Cardiac fibroblast (primary cell): ENCODE results near the gene E2F6.

Experiments
- DNase-seq, 2 donors: peaks; one replicate each; pipeline versions ENCODE4 v3.0.0 to v3.0.0-alpha.2; 2010; ENCODE audit warnings: low read depth in 2 of 2
- H3K4me3 ChIP-seq, 2 donors: replicated peaks in 1 of 2; 1 replicate in 1 of 2; 2 replicates in 1 of 2; pipeline ENCODE4 v1.5.1; 2011; ENCODE audit warnings: low read depth in 2 of 2, low read length in 2 of 2, mild to moderate bottlenecking in 2 of 2, moderate library complexity in 1 of 2
- CTCF ChIP-seq: IDR thresholded peaks from one replicate; pipeline ENCODE4 v1.5.1; 2011; ENCODE audit warnings: low read depth, mild to moderate bottlenecking, low read length, inconsistent platforms

E2F6 gene

GRCh38 chr2:11419781-11420180 lies 46.2 kb downstream of the E2F6 start:
- peak; percentile 29 to 31 for DNase-seq
- H3K4me3 ChIP-seq: no peak overlapping the region
- TF ChIP-seq CTCF: no peak

- H3K4me3 ChIP-seq: no peak overlapping the region
- peak in 1 of 2 donors; percentile 32 for DNase-seq
- TF ChIP-seq CTCF: peak; percentile 53
These were observed 47.9 kb downstream of the E2F6 start for GRCh38 chr2:11417946-11418585.

DNA sequence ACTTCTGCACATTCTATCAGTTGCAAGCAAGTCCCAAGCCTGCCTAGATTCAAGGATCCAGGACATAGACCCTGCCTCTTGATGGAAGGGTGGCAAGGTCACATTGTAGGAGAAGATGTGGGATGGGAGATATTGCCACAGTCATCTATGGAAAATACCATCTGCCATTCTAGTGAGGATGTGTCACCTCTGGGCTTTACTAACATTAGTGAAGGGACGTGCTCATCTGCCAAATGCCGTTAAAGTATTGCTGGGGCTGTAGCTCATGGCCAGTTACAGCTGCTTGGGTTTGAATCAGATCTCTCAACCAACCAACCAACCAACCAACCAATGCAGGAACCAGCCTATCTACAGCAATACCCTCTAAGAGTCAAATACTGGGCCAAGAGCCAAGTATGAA lies 49.0 kb downstream of the E2F6 start:
- no peak for DNase-seq
- no peak overlapping the region for H3K4me3 ChIP-seq
- TF ChIP-seq CTCF: no peak

DNA sequence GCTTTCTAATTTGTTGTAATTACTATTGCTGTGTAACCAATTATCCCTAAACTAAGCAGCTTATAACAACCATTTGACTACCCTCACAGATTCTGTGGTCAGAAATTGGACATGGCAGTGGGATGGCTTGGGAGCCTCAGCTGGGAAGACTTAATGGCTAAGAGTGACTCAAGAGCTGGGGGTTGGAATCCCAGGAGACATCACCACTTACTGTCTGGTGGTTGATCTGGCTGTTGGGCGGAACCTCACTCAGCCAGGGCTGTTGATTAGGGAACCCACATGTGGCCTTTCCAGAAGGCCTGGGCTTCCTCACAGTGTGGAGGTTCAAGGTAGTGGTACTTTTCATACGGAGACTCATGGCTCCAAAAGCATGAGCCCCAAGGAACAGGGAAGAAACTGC lies 49.8 kb downstream of the E2F6 start:
- no peak for TF ChIP-seq CTCF
- peak in 1 of 2 donors; percentile 54 for DNase-seq
- H3K4me3 ChIP-seq: no peak overlapping the region

DNA sequence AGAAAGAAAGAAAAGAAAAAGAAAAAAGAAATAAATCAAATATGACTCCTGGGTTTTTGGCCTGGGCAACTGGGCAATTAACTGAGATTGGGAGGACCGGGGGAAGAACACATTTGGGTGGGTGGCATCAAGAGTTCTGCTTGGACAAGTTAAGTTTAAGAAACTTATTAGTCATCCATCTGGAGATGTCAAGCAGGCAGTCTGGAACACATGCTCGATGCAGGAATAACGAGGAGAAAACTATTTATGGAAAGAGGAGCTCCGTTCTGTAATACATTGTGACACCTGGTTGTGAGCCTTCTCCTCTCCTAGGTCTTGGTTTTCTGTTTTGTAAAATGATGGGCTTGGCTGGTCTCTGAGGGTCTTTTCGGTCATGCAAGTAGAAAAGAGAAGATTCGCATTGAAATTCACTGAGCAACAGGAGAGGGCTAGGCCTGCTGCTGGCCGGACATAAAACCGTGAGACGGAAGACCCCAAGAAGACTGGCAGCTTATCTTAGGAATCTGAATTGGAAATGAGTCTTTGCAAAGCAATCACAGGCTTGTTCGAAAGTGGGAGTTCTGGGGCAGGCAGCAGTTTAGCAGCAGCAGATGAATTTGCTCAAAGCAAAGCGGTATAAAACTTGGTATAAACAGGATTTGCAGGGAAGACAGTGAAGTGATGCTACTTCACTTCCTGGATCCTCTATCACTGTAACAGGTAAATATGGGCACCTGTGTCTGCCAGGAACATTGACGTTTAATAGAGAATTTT lies 51.4 kb downstream of the E2F6 start:
- TF ChIP-seq CTCF: no peak
- DNase-seq: no peak
- H3K4me3 ChIP-seq: no peak overlapping the region

GRCh38 chr2:11412449-11412810 lies 53.5 kb downstream of the E2F6 start:
- H3K4me3 ChIP-seq: no peak overlapping the region
- DNase-seq: no peak
- no peak for TF ChIP-seq CTCF
